RWPE2 (cell line): ENCODE results near the gene FAM53C.

ENCODE experiments used
- ATAC-seq: fragments of 200-7000 bp; cut with Tn5 transposase; 3 replicates; pipeline ENCODE4 v1.9.1; 2021; ENCODE audit warnings: low read depth
- DNase-seq: peaks from one replicate; pipeline ENCODE4 v3.0.0-alpha.2; 2020; ENCODE audit warnings: low spot score
- H3K27ac ChIP-seq: fragments of 450-650 bp; 2 replicates; pipeline ENCODE4 v1.5.1; 2017; ENCODE audit warnings: mild to moderate bottlenecking; ENCODE audit not compliant: poor library complexity, severe bottlenecking
- H3K27me3 ChIP-seq: fragments of 250-450 bp; sonication (Bioruptor Pico); 2 replicates; pipeline ENCODE4 v1.5.1; 2021; ENCODE audit warnings: mild to moderate bottlenecking, moderate library complexity; ENCODE audit not compliant: insufficient read depth, poor library complexity, severe bottlenecking
- H3K36me3 ChIP-seq: fragments of 250-450 bp; sonication (Bioruptor Pico); 2 replicates; pipeline ENCODE4 v1.5.1; 2020; ENCODE audit warnings: low read depth, mild to moderate bottlenecking, moderate library complexity
- H3K4me1 ChIP-seq: fragments of 250-450 bp; sonication (Bioruptor Pico); 2 replicates; pipeline ENCODE4 v1.5.1; 2021; ENCODE audit warnings: mild to moderate bottlenecking, moderate library complexity; ENCODE audit not compliant: insufficient read depth, poor library complexity, severe bottlenecking
- H3K4me3 ChIP-seq: fragments of 250-450 bp; sonication (Bioruptor Pico); 2 replicates; pipeline ENCODE4 v1.5.1; 2021; ENCODE audit warnings: mild to moderate bottlenecking, moderate library complexity; ENCODE audit not compliant: severe bottlenecking
- H3K9me3 ChIP-seq: fragments of 250-450 bp; sonication (Bioruptor Pico); 2 replicates; pipeline ENCODE4 v1.5.1; 2021; ENCODE audit warnings: mild to moderate bottlenecking, moderate library complexity; ENCODE audit not compliant: severe bottlenecking
- TF ChIP-seq, protein P1 (sequence below): fragments of 450-650 bp; IDR thresholded peaks from one replicate; pipeline ENCODE4 v1.5.1; 2017; ENCODE audit warnings: mild to moderate bottlenecking, moderate library complexity; ENCODE audit not compliant: poor library complexity, severe bottlenecking

FAM53C gene

DNA sequence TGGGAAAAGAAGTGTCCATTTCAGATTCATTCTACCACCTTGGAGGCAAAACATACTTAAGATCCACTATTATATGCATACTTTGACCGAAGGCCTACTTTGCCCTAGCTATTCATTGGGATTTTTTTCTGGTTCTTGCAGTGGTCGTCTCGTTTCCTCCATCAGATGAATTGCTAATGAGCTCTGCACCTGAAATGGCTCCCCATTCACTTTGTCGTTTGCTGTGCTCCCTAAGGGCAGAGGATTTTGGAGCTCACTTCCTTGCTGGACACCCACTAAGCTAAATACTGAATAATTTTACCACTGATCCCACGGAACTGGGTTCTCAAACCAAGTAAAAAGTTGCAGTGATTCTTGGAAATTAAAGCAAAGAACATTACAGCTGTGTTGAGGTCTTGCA, 16.3 kb downstream of the FAM53C start:
- no peaks in the 10 kb centered on the region for H3K27me3 ChIP-seq
- H3K9me3 ChIP-seq: peaks cover 3% of the 10 kb centered on the region
- H3K27ac ChIP-seq: peak overlapping the region; percentile 60
- peaks cover 16% of the 10 kb centered on the region for H3K4me1 ChIP-seq
- no peak for DNase-seq
- H3K4me3 ChIP-seq: peak overlapping the region; percentile 79
- TF ChIP-seq, protein P1, sequence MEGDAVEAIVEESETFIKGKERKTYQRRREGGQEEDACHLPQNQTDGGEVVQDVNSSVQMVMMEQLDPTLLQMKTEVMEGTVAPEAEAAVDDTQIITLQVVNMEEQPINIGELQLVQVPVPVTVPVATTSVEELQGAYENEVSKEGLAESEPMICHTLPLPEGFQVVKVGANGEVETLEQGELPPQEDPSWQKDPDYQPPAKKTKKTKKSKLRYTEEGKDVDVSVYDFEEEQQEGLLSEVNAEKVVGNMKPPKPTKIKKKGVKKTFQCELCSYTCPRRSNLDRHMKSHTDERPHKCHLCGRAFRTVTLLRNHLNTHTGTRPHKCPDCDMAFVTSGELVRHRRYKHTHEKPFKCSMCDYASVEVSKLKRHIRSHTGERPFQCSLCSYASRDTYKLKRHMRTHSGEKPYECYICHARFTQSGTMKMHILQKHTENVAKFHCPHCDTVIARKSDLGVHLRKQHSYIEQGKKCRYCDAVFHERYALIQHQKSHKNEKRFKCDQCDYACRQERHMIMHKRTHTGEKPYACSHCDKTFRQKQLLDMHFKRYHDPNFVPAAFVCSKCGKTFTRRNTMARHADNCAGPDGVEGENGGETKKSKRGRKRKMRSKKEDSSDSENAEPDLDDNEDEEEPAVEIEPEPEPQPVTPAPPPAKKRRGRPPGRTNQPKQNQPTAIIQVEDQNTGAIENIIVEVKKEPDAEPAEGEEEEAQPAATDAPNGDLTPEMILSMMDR: no peak
- no peak for ATAC-seq
- 0 out of 2 replicates have a peak, but pooled peaks cover 3% of the 10 kb centered on the region for H3K36me3 ChIP-seq

DNA sequence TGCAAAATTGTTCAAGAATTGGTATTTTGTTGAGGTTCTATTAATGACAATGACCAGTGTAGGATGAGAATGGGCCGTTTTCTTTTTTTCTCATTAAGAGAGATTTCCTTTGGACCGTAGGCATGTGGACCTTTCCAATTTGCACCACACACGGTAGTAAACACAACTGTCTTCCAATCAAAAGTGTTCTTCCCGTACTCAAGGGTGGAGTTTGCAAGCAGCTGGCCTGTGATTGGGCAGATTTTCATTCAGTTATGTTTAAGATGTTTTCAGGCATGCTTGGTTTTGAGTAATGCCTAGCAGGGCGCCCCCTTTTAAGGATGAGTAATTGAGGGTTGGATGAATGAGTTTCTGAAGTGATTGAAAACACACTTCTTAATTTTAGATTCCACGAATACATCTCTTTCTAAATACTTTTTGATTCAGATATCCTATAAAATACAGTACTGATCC, 16.9 kb downstream of the FAM53C start:
- Histone ChIP-seq H3K27ac (no peak overlapping the region), H3K9me3 (peaks cover 3% of the 10 kb centered on the region), H3K27me3 (no peaks in the 10 kb centered on the region), H3K4me3 (peak overlapping the region; percentile 79), H3K36me3 (0 out of 2 replicates have a peak, but pooled peaks cover 3% of the 10 kb centered on the region), H3K4me1 (peaks cover 16% of the 10 kb centered on the region)
- ATAC-seq: peak; percentile 68
- DNase-seq: no peak
- TF ChIP-seq, protein P1: peak; percentile 39

DNA sequence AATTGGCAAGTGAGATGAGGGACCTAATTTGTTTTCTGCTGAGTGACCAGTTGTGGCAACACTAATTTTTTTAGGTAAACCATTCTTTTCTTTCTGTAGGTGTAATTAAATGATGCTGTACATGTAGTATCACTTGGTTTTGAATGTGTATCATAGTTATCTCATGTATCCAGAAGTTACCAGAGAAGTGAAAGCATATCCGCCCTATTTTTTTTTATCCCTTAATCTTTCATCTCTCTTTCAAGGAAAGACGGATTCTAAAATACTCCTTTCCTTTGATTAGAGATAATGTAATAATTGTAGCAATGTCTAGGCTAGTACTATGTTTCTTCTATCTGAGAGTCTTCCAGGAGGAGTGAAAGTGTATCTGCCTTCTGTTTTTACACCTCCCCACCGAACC, 21.6 kb downstream of the FAM53C start:
- H3K4me3 ChIP-seq: no peak overlapping the region
- TF ChIP-seq, protein P1: no peak
- no peaks in the 10 kb centered on the region for H3K27me3 ChIP-seq
- H3K36me3 ChIP-seq: 0 out of 2 replicates have a peak, but pooled peaks cover 3% of the 10 kb centered on the region
- no peaks in the 10 kb centered on the region for H3K9me3 ChIP-seq
- DNase-seq (no peak), ATAC-seq (no peak)
- H3K4me1 ChIP-seq: peaks cover 9% of the 10 kb centered on the region
- no peak overlapping the region for H3K27ac ChIP-seq

- DNase-seq (no peak), ATAC-seq (no peak)
- Histone ChIP-seq H3K4me3 (no peak overlapping the region), H3K27me3 (no peaks in the 10 kb centered on the region), H3K27ac (no peak overlapping the region), H3K4me1 (no peaks in the 10 kb centered on the region), H3K36me3 (no peaks in the 10 kb centered on the region), H3K9me3 (no peaks in the 10 kb centered on the region)
- TF ChIP-seq, protein P1: no peak
These were observed 22.9 kb downstream of the FAM53C start for GRCh38 chr5:138360941-138361452.

GRCh38 chr5:138364576-138364975, 26.5 kb downstream of the FAM53C start:
- Histone ChIP-seq H3K27ac (no peak overlapping the region), H3K9me3 (no peaks in the 10 kb centered on the region), H3K4me3 (no peak overlapping the region), H3K36me3 (no peaks in the 10 kb centered on the region), H3K27me3 (no peaks in the 10 kb centered on the region), H3K4me1 (no peaks in the 10 kb centered on the region)
- ATAC-seq (no peak), DNase-seq (no peak)
- TF ChIP-seq, protein P1: no peak
